OCI-LY3 (cell line): ENCODE measurements around the gene HBA2.

Experiments
- H2AFZ ChIP-seq: fragments of 200-600, 300-600 bp; shearing (Covaris generic); 2 replicates; pipeline ENCODE4 v1.6.0; 2014; ENCODE audit warnings: antibody characterized with exemption, low read depth, low read length
- H3K27ac ChIP-seq: fragments of 200-600, 300-600 bp; sonication (generic); 2 replicates; pipeline ENCODE4 v1.5.1; 2014; ENCODE audit warnings: mild to moderate bottlenecking, low read length, moderate library complexity, mixed read lengths
- H3K27me3 ChIP-seq: fragments of 200-600, 300-600 bp; sonication (generic); 2 replicates; pipeline ENCODE4 v1.6.1; 2014; ENCODE audit warnings: low read depth, low read length, mixed read lengths
- H3K36me3 ChIP-seq: fragments of 200-600, 300-600 bp; sonication (generic); replicated peaks from 2 replicates; pipeline ENCODE3; 2014; ENCODE audit warnings: low read depth, low read length, mixed read lengths
- H3K4me1 ChIP-seq: fragments of 300-600, 200-600 bp; sonication (generic); 2 replicates; pipeline ENCODE4 v1.6.1; 2014; ENCODE audit warnings: low read length, mixed read lengths
- H3K4me2 ChIP-seq: fragments of 200-600, 300-600 bp; sonication (generic); 2 replicates; pipeline ENCODE4 v1.6.1; 2014; ENCODE audit warnings: low read length, mixed read lengths
- H3K4me3 ChIP-seq: fragments of 300-600, 200-600 bp; sonication (generic); 2 replicates; pipeline ENCODE4 v1.5.1; 2014; ENCODE audit warnings: antibody characterized with exemption, mild to moderate bottlenecking, low read length, moderate library complexity
- H3K79me2 ChIP-seq: fragments of 300-600, 200-600 bp; shearing (Covaris generic); 2 replicates; pipeline ENCODE4 v1.6.1; 2014; ENCODE audit warnings: mild to moderate bottlenecking, low read length, mixed read lengths
- H3K9ac ChIP-seq: fragments of 300-600, 200-600 bp; shearing (Covaris generic); 2 replicates; pipeline ENCODE4 v1.6.0; 2014; ENCODE audit warnings: mild to moderate bottlenecking, low read length, moderate library complexity
- H3K9me3 ChIP-seq: fragments of 200-600, 300-600 bp; shearing (Covaris generic); 2 replicates; pipeline ENCODE4 v1.6.1; 2014; ENCODE audit warnings: low read length, mixed read lengths; ENCODE audit not compliant: insufficient read depth
- H4K20me1 ChIP-seq: fragments of 200-600, 300-600 bp; sonication (generic); 2 replicates; pipeline ENCODE4 v1.6.1; 2016; ENCODE audit warnings: low read length, mixed read lengths; ENCODE audit not compliant: insufficient read depth
- CTCF ChIP-seq: fragments of 200-600, 300-600 bp; sonication (generic); IDR thresholded peaks from 2 replicates; pipeline ENCODE4 v1.5.1; 2014; ENCODE audit warnings: antibody characterized with exemption, low read length, low read depth
- EZH2phosphoT487 ChIP-seq: fragments of 200-600 bp; shearing (Covaris generic); IDR thresholded peaks from 2 replicates; pipeline ENCODE4 v1.6.1; 2018; ENCODE audit warnings: antibody characterized with exemption, mixed run types, low read depth

Gene HBA2

GRCh38 chr16:180681-181564 is 8.2 kb downstream of the HBA2 start:
- no peaks in the 10 kb centered on the region for H4K20me1 ChIP-seq
- H3K27ac ChIP-seq = no peak overlapping the region
- no peak overlapping the region for H3K4me3 ChIP-seq
- no peaks in the 10 kb centered on the region for H3K79me2 ChIP-seq
- no peak overlapping the region for H3K9ac ChIP-seq
- no peak overlapping the region for H2AFZ ChIP-seq
- H3K4me2 ChIP-seq = no peak overlapping the region
- no peaks in the 10 kb centered on the region for H3K9me3 ChIP-seq
- H3K27me3 ChIP-seq = no peaks in the 10 kb centered on the region
- TF ChIP-seq EZH2phosphoT487 (no peak), CTCF (no peak)
- peaks cover 17% of the 10 kb centered on the region for H3K36me3 ChIP-seq
- H3K4me1 ChIP-seq = no peaks in the 10 kb centered on the region

- peak; percentile 22 for TF ChIP-seq CTCF
- no peak for TF ChIP-seq EZH2phosphoT487
- Histone ChIP-seq H2AFZ (no peak overlapping the region), H3K4me2 (no peak overlapping the region)
These were observed 8.9 kb downstream of the HBA2 start for GRCh38 chr16:181565-182021.

GRCh38 chr16:183005-183404 is 10.3 kb downstream of the HBA2 start:
- H3K4me2 ChIP-seq = no peak overlapping the region
- H3K36me3 ChIP-seq = peaks cover 23% of the 10 kb centered on the region
- H3K27ac ChIP-seq = no peak overlapping the region
- no peaks in the 10 kb centered on the region for H3K9me3 ChIP-seq
- no peaks in the 10 kb centered on the region for H4K20me1 ChIP-seq
- no peaks in the 10 kb centered on the region for H3K27me3 ChIP-seq
- no peaks in the 10 kb centered on the region for H3K79me2 ChIP-seq
- no peaks in the 10 kb centered on the region for H3K4me1 ChIP-seq
- H2AFZ ChIP-seq = no peak overlapping the region
- H3K9ac ChIP-seq = no peak overlapping the region
- TF ChIP-seq CTCF = no peak
- no peak for TF ChIP-seq EZH2phosphoT487
- no peak overlapping the region for H3K4me3 ChIP-seq

More at GRCh38 chr16:181565-182021, 8.9 kb downstream of the HBA2 start:
- H3K79me2 ChIP-seq = no peaks in the 10 kb centered on the region
- no peak overlapping the region for H3K9ac ChIP-seq
- H3K4me1 ChIP-seq = no peaks in the 10 kb centered on the region
- H3K27ac ChIP-seq = no peak overlapping the region
- no peaks in the 10 kb centered on the region for H3K9me3 ChIP-seq
- H3K4me3 ChIP-seq = no peak overlapping the region
- no peaks in the 10 kb centered on the region for H3K27me3 ChIP-seq
- H3K36me3 ChIP-seq = peaks cover 17% of the 10 kb centered on the region
- no peaks in the 10 kb centered on the region for H4K20me1 ChIP-seq

- H3K4me2 ChIP-seq = no peak overlapping the region
- no peaks in the 10 kb centered on the region for H3K79me2 ChIP-seq
- no peaks in the 10 kb centered on the region for H3K9me3 ChIP-seq
- H3K36me3 ChIP-seq = peaks cover 39% of the 10 kb centered on the region
- H3K9ac ChIP-seq = no peak overlapping the region
- no peak overlapping the region for H2AFZ ChIP-seq
- TF ChIP-seq EZH2phosphoT487 = no peak
- no peak for TF ChIP-seq CTCF
- H3K4me3 ChIP-seq = no peak overlapping the region
- no peaks in the 10 kb centered on the region for H4K20me1 ChIP-seq
- H3K27me3 ChIP-seq = no peaks in the 10 kb centered on the region
- H3K27ac ChIP-seq = no peak overlapping the region
- H3K4me1 ChIP-seq = no peaks in the 10 kb centered on the region
These were observed 12.5 kb downstream of the HBA2 start for GRCh38 chr16:185213-185612.
